ENCODE measurements around the gene CNTNAP5.

The CNTNAP5 gene

GRCh38 chr2:124308319-124309062 lies 283.4 kb downstream of the CNTNAP5 start:
- DNase-seq (ENCODE audit: extremely low read depth, low read depth), result no peak
- no peak overlapping the region for H3K4me3 ChIP-seq (replicated peaks; ENCODE audit: low read depth, low read length)
- no peak for TF ChIP-seq CTCF (IDR thresholded peaks at IDR 0.05; ENCODE audit: low read depth, low read length, missing control alignments)

- no peak for TF ChIP-seq CTCF (IDR thresholded peaks at IDR 0.05; ENCODE audit: low read depth, low read length, missing control alignments)
- DNase-seq (ENCODE audit: extremely low read depth, low read depth), result no peak
- H3K4me3 ChIP-seq (replicated peaks; ENCODE audit: low read depth, low read length), result no peak overlapping the region
Observed at GRCh38 chr2:124309563-124310138, 284.6 kb downstream of the CNTNAP5 start.

- no peak overlapping the region for H3K4me3 ChIP-seq (replicated peaks; ENCODE audit: low read depth, low read length)
- no peak for TF ChIP-seq CTCF (IDR thresholded peaks at IDR 0.05; ENCODE audit: low read depth, low read length, missing control alignments)
- no peak for DNase-seq (ENCODE audit: extremely low read depth, low read depth)
Observed at GRCh38 chr2:124310671-124311070, 285.6 kb downstream of the CNTNAP5 start.

- no peak overlapping the region for H3K4me3 ChIP-seq (replicated peaks; ENCODE audit: low read depth, low read length)
- no peak for TF ChIP-seq CTCF (IDR thresholded peaks at IDR 0.05; ENCODE audit: low read depth, low read length, missing control alignments)
- no peak for DNase-seq (ENCODE audit: extremely low read depth, low read depth)
Observed at GRCh38 chr2:124314084-124314483, 289.0 kb downstream of the CNTNAP5 start.

- TF ChIP-seq CTCF (IDR thresholded peaks at IDR 0.05; ENCODE audit: low read depth, low read length, missing control alignments), result no peak
- no peak for DNase-seq (ENCODE audit: extremely low read depth, low read depth)
Observed at GRCh38 chr2:124315221-124315880, 290.3 kb downstream of the CNTNAP5 start.

GRCh38 chr2:124316133-124316532 lies 291.0 kb downstream of the CNTNAP5 start:
- no peak overlapping the region for H3K4me3 ChIP-seq (replicated peaks; ENCODE audit: low read depth, low read length)
- no peak for DNase-seq (ENCODE audit: extremely low read depth, low read depth)
- no peak for TF ChIP-seq CTCF (IDR thresholded peaks at IDR 0.05; ENCODE audit: low read depth, low read length, missing control alignments)

More at GRCh38 chr2:124315221-124315880, 290.3 kb downstream of the CNTNAP5 start:
- no peak overlapping the region for H3K4me3 ChIP-seq (replicated peaks; ENCODE audit: low read depth, low read length)

Data from HFF-Myc (cell line).